GM12878 (cell line): ENCODE data around the gene UACA. TPM values are rescaled to one million over a fixed set of nuclear protein-coding genes. Genes with fewer than 3 reads are reported as not detected.
A peak's percentile ranks its signal among the peaks of the same experiment; 100 is the strongest.

Source experiments
- ATAC-seq: fragments of 200-7000 bp; cut with Tn5 transposase; 3 replicates; pipeline ENCODE4 v1.9.1; 2020; ENCODE audit warnings: mild to moderate bottlenecking, moderate library complexity
- BruUV-seq: library from RNA; stranded (reverse); fragments of 400-500 nt; replicated peaks from 2 replicates; lab custom pipeline; 2021; lab: Mats Ljungman, UMichigan
- CTCF ChIA-PET: fragments of 300-600 bp; sonication (Branson Sonifier 250); formaldehyde crosslinking; extraction: SDS; loops from one replicate; lab custom pipeline; 2021; ENCODE audit warnings: inconsistent platforms; lab: Yijun Ruan, JAX
- POLR2A ChIA-PET: fragments of 350-600 bp; formaldehyde crosslinking; extraction: SDS; loops from one replicate; lab custom pipeline; 2021; ENCODE audit warnings: inconsistent platforms; lab: Charles Lee
- RAD21 ChIA-PET: fragments of 300-600 bp; sonication (Branson Sonifier 250); formaldehyde crosslinking; loops from one replicate; lab custom pipeline; 2023; ENCODE audit warnings: antibody characterized with exemption; ENCODE audit not compliant: unreplicated experiment; lab: Charles Lee
- SMC1A ChIA-PET: fragments of 300-600 bp; sonication (Branson Sonifier 250); formaldehyde crosslinking; loops from one replicate; lab custom pipeline; 2023; ENCODE audit not compliant: unreplicated experiment, uncharacterized antibody; lab: Charles Lee
- DNase-seq: peaks from one replicate; pipeline ENCODE4 v3.0.0-alpha.2; 2011; ENCODE audit warnings: low read depth, low spot score
- FAIRE-seq: peaks from 3 replicates; lab custom pipeline; 2011; peaks lifted over from hg19 to GRCh38; lab: Jason Lieb, UNC
- H2AFZ ChIP-seq: 2 replicates; pipeline ENCODE4 v1.6.0; 2011; ENCODE audit warnings: low read depth, low read length, control low read depth; ENCODE audit not compliant: control insufficient read depth
- H3K27ac ChIP-seq: 2 replicates; pipeline ENCODE4 v1.5.1; 2011; ENCODE audit warnings: control low read depth; ENCODE audit not compliant: control insufficient read depth, insufficient read depth
- H3K27me3 ChIP-seq, 2 experiments: replicated peaks in 1 of 2; 2 replicates each; pipeline versions ENCODE4 v1.6.0 to v1.6.1; 2011; ENCODE audit warnings: low read length in 1 of 2; ENCODE audit not compliant: control insufficient read depth in 2 of 2, insufficient read depth in 2 of 2
- H3K36me3 ChIP-seq, 2 experiments: 2 replicates each; pipeline ENCODE4 v1.5.1; 2011; ENCODE audit warnings: low read length in 1 of 2; ENCODE audit not compliant: control insufficient read depth in 2 of 2, insufficient read depth in 2 of 2
- H3K4me1 ChIP-seq: 2 replicates; pipeline ENCODE4 v1.6.1; 2011; ENCODE audit warnings: mild to moderate bottlenecking, low read length, moderate library complexity, mixed read lengths; ENCODE audit not compliant: control insufficient read depth, insufficient read depth
- H3K4me2 ChIP-seq: 2 replicates; pipeline ENCODE4 v1.6.0; 2011; ENCODE audit warnings: control low read depth; ENCODE audit not compliant: control insufficient read depth, insufficient read depth
- H3K4me3 ChIP-seq: fragments of 200-600 bp; sonication (generic); 2 replicates; pipeline ENCODE4 v1.5.1; 2016
- H3K79me2 ChIP-seq: 2 replicates; pipeline ENCODE4 v1.6.0; 2011; ENCODE audit warnings: low read length; ENCODE audit not compliant: control insufficient read depth, insufficient read depth
- H3K9ac ChIP-seq: 2 replicates; pipeline ENCODE4 v1.8.0; 2011; ENCODE audit warnings: low read length, control low read depth, mixed read lengths; ENCODE audit not compliant: control insufficient read depth, insufficient read depth
- H3K9me3 ChIP-seq: replicated peaks from 3 replicates; pipeline ENCODE4 v1.5.1; 2011; ENCODE audit warnings: mild to moderate bottlenecking, low read length; ENCODE audit not compliant: control insufficient read depth, insufficient read depth
- H4K20me1 ChIP-seq: 2 replicates; pipeline ENCODE4 v1.6.0; 2011; ENCODE audit not compliant: control insufficient read depth, insufficient read depth
- IKZF1 ChIP-seq: fragments of 450-650 bp; conservative IDR thresholded peaks from 2 replicates; pipeline ENCODE4 v1.6.1; 2017; ENCODE audit warnings: antibody characterized with exemption, mild to moderate bottlenecking
- IKZF2 ChIP-seq, 2 experiments: fragments of 450-650 bp; IDR thresholded peaks; 2 replicates each; pipeline ENCODE4 v1.6.1; 2017; ENCODE audit warnings: mild to moderate bottlenecking in 2 of 2, moderate library complexity in 2 of 2
- KAT2A ChIP-seq: conservative IDR thresholded peaks from 2 replicates; pipeline ENCODE4 v1.6.1; 2011; ENCODE audit warnings: low read depth, low read length; ENCODE audit not compliant: control insufficient read depth
- MTA2 ChIP-seq: fragments of 450-650 bp; IDR thresholded peaks from 2 replicates; pipeline ENCODE4 v1.6.1; 2016; ENCODE audit warnings: low read depth, mild to moderate bottlenecking, moderate library complexity
- PKNOX1 ChIP-seq: fragments of 450-650 bp; IDR thresholded peaks from 2 replicates; pipeline ENCODE4 v1.6.1; 2016; ENCODE audit warnings: mild to moderate bottlenecking
- SPI1 ChIP-seq: IDR thresholded peaks from 2 replicates; pipeline ENCODE4 v1.6.1; 2011; ENCODE audit warnings: low read depth, mild to moderate bottlenecking, low read length, moderate library complexity, borderline replicate concordance; ENCODE audit not compliant: insufficient read depth
- SREBF2 ChIP-seq: IDR thresholded peaks from 2 replicates; pipeline ENCODE4 v1.6.1; 2012; ENCODE audit warnings: mild to moderate bottlenecking, low read length
- in situ Hi-C: fragments of 300-500 bp; cut with MboI; formaldehyde crosslinking; loops from 9 replicates; pipeline ENCODE4 v1.14.3; 2018; ENCODE audit warnings: mixed read lengths
- intact Hi-C: fragments of 100-400 bp; cut with micrococcal nuclease; formaldehyde crosslinking; loops from one replicate; pipeline ENCODE4 v1.14.2; 2022; ENCODE audit not compliant: unreplicated experiment
- polyA plus RNA-seq, 11 experiments: library from polyadenylated mRNA; depleted of rRNA in 4 of 11; unstranded in 6 of 11; stranded (reverse) in 5 of 11; fragments of >200 nt; fragmentation: Nextera tagmentation in 4 of 11; fragmentation: Illumina TruSeq in 1 of 11; extraction: Ambion mirVana in 4 of 11; extraction: Trizol in 1 of 11; gene quantifications; 1 replicate in 1 of 11; 2 replicates in 10 of 11; pipeline versions ENCODE4 v1.2.1 to v1.2.3, GENCODE V29; 2011 to 2016; ENCODE audit warnings: inconsistent platforms in 2 of 11, missing spikeins in 2 of 11, low read depth in 1 of 11
- total RNA-seq, 4 experiments: library from RNA; depleted of rRNA in 3 of 4; stranded (reverse); fragments of >200 nt in 3 of 4; fragmentation: Illumina TruSeq in 1 of 4; extraction: Trizol in 1 of 4; gene quantifications; 2 replicates each; pipeline versions ENCODE4 v1.2.1 to v1.2.3, GENCODE V29; 2013 to 2021
- TF ChIP-seq, protein P1 (sequence below): fragments of 450-650 bp; IDR thresholded peaks from 2 replicates; pipeline ENCODE4 v1.6.1; 2016; ENCODE audit warnings: mild to moderate bottlenecking, moderate library complexity, borderline replicate concordance
- TF ChIP-seq, protein P2 (sequence below): fragments of 450-650 bp; IDR thresholded peaks from 2 replicates; pipeline ENCODE4 v1.6.1; 2017; ENCODE audit warnings: mild to moderate bottlenecking, moderate library complexity
- TF ChIP-seq, protein P3 (sequence below): fragments of 450-650 bp; formaldehyde crosslinking; IDR thresholded peaks from 2 replicates; pipeline ENCODE4 v1.4.0; 2020; ENCODE audit warnings: mild to moderate bottlenecking, moderate library complexity

UACA gene
- total and polyA plus RNA-seq, 10 of the 15 experiments (the other 5 are each of a cell fraction or from before 2014, with no cell fraction given) = 0.30 to 4.0 (median 2.0) TPM

DNA sequence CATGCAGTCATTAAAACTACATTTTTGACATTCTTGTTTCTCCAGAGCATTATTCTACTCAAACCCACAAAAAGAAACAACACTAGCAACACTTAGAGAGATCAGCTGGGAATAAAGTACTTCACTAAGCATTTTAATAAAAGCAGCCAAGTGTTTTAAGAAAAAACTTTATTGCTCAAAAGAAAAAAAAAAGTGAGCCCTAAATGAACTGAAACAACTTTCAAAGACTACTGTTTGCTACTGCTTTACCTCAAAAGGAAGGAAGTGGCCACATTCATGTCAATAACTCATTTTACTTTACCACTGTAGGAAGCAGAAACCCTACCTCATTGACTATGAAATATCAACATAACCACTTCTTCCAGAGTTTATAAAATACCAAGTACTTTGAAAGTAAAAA lies 91.3 kb downstream of the UACA start:
- POLR2A ChIA-PET = no interaction called here
- BruUV-seq = no TSS peak
- Histone ChIP-seq H2AFZ (no peak overlapping the region), H3K4me1 (peaks cover 31% of the 10 kb centered on the region), H3K79me2 (no peaks in the 10 kb centered on the region), H3K9ac (no peak overlapping the region), H3K27me3 (no peaks in the 10 kb centered on the region), H3K27ac (no peak overlapping the region), H3K4me2 (peak overlapping the region; percentile 15; the same call in 1 of the 2 replicates), H3K4me3 (no peak overlapping the region), H4K20me1 (no peaks in the 10 kb centered on the region), H3K36me3 (no peaks in the 10 kb centered on the region), H3K9me3 (no peaks in the 10 kb centered on the region)
- intact Hi-C loops = loop anchor here (10.0 kb wide), 1 partner anchor 53 kb away; no protein-coding TSS in a partner anchor
- in situ Hi-C loops = no loop called here
- SMC1A ChIA-PET = interaction anchor here (1.1 to 1.3 kb wide), 2 partner anchors 51 to 52 kb away, joined by 3 to 4 read pairs; no protein-coding TSS in a partner anchor
- DNase-seq (peak; percentile 51), FAIRE-seq (peak; percentile 70), ATAC-seq (peak; percentile 73)
- RAD21 ChIA-PET = interaction anchor here (0.6 kb wide), 1 partner anchor 115 kb away, joined by 3 read pairs; no protein-coding TSS in a partner anchor
- CTCF ChIA-PET = interaction anchor here (1.0 to 1.3 kb wide), 3 partner anchors 8 to 92 kb away, joined by 3 to 5 read pairs (median 3); no protein-coding TSS in a partner anchor
- TF ChIP-seq PKNOX1 (peak; percentile 39; the same call in 1 of the 2 replicates), IKZF2 (IDR thresholded peaks at IDR 0.05) (peak; percentile 9 to 34; a peak in 2 of 4 replicates), MTA2 (no peak), SPI1 (peak; percentile 58; the same call in 1 of the 2 replicates), KAT2A (no peak), SREBF2 (no peak), IKZF1 (no peak)
- TF ChIP-seq, protein P1, sequence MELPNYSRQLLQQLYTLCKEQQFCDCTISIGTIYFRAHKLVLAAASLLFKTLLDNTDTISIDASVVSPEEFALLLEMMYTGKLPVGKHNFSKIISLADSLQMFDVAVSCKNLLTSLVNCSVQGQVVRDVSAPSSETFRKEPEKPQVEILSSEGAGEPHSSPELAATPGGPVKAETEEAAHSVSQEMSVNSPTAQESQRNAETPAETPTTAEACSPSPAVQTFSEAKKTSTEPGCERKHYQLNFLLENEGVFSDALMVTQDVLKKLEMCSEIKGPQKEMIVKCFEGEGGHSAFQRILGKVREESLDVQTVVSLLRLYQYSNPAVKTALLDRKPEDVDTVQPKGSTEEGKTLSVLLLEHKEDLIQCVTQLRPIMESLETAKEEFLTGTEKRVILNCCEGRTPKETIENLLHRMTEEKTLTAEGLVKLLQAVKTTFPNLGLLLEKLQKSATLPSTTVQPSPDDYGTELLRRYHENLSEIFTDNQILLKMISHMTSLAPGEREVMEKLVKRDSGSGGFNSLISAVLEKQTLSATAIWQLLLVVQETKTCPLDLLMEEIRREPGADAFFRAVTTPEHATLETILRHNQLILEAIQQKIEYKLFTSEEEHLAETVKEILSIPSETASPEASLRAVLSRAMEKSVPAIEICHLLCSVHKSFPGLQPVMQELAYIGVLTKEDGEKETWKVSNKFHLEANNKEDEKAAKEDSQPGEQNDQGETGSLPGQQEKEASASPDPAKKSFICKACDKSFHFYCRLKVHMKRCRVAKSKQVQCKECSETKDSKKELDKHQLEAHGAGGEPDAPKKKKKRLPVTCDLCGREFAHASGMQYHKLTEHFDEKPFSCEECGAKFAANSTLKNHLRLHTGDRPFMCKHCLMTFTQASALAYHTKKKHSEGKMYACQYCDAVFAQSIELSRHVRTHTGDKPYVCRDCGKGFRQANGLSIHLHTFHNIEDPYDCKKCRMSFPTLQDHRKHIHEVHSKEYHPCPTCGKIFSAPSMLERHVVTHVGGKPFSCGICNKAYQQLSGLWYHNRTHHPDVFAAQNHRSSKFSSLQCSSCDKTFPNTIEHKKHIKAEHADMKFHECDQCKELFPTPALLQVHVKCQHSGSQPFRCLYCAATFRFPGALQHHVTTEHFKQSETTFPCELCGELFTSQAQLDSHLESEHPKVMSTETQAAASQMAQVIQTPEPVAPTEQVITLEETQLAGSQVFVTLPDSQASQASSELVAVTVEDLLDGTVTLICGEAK = peak; percentile 97
- TF ChIP-seq, protein P2, sequence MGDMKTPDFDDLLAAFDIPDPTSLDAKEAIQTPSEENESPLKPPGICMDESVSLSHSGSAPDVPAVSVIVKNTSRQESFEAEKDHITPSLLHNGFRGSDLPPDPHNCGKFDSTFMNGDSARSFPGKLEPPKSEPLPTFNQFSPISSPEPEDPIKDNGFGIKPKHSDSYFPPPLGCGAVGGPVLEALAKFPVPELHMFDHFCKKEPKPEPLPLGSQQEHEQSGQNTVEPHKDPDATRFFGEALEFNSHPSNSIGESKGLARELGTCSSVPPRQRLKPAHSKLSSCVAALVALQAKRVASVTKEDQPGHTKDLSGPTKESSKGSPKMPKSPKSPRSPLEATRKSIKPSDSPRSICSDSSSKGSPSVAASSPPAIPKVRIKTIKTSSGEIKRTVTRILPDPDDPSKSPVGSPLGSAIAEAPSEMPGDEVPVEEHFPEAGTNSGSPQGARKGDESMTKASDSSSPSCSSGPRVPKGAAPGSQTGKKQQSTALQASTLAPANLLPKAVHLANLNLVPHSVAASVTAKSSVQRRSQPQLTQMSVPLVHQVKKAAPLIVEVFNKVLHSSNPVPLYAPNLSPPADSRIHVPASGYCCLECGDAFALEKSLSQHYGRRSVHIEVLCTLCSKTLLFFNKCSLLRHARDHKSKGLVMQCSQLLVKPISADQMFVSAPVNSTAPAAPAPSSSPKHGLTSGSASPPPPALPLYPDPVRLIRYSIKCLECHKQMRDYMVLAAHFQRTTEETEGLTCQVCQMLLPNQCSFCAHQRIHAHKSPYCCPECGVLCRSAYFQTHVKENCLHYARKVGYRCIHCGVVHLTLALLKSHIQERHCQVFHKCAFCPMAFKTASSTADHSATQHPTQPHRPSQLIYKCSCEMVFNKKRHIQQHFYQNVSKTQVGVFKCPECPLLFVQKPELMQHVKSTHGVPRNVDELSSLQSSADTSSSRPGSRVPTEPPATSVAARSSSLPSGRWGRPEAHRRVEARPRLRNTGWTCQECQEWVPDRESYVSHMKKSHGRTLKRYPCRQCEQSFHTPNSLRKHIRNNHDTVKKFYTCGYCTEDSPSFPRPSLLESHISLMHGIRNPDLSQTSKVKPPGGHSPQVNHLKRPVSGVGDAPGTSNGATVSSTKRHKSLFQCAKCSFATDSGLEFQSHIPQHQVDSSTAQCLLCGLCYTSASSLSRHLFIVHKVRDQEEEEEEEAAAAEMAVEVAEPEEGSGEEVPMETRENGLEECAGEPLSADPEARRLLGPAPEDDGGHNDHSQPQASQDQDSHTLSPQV = no peak
- TF ChIP-seq, protein P3, sequence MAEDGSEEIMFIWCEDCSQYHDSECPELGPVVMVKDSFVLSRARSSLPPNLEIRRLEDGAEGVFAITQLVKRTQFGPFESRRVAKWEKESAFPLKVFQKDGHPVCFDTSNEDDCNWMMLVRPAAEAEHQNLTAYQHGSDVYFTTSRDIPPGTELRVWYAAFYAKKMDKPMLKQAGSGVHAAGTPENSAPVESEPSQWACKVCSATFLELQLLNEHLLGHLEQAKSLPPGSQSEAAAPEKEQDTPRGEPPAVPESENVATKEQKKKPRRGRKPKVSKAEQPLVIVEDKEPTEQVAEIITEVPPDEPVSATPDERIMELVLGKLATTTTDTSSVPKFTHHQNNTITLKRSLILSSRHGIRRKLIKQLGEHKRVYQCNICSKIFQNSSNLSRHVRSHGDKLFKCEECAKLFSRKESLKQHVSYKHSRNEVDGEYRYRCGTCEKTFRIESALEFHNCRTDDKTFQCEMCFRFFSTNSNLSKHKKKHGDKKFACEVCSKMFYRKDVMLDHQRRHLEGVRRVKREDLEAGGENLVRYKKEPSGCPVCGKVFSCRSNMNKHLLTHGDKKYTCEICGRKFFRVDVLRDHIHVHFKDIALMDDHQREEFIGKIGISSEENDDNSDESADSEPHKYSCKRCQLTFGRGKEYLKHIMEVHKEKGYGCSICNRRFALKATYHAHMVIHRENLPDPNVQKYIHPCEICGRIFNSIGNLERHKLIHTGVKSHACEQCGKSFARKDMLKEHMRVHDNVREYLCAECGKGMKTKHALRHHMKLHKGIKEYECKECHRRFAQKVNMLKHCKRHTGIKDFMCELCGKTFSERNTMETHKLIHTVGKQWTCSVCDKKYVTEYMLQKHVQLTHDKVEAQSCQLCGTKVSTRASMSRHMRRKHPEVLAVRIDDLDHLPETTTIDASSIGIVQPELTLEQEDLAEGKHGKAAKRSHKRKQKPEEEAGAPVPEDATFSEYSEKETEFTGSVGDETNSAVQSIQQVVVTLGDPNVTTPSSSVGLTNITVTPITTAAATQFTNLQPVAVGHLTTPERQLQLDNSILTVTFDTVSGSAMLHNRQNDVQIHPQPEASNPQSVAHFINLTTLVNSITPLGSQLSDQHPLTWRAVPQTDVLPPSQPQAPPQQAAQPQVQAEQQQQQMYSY (CRISPR knock-in tag) = no peak
